ENCODE results near the gene COL4A5. TPM values are rescaled to one million over a fixed set of nuclear protein-coding genes. Genes with fewer than 3 reads are reported as not detected.
"Not testable (repeated sequence)": the region's sequence is repeated elsewhere in the genome, so short reads cannot be mapped to it uniquely, and the experiment has no call there.

The COL4A5 gene
- total RNA-seq (2021) (0.60 and 0.96 TPM in 2 replicates), Bru-seq, nascent RNA (percentile 26 among the genes with signal in this experiment), BruChase-seq, experiment 1, labeled RNA remaining after a 2-hour chase (percentile 29 among the genes with signal in this experiment), BruChase-seq, experiment 2, labeled RNA remaining after a 6-hour chase (percentile 26 among the genes with signal in this experiment)
- long read RNA-seq, partial matches to known transcripts, result 0 of 1 reads
- long read RNA-seq, other reads (novel, unspliced or antisense), result 0 of 1 reads

DNA sequence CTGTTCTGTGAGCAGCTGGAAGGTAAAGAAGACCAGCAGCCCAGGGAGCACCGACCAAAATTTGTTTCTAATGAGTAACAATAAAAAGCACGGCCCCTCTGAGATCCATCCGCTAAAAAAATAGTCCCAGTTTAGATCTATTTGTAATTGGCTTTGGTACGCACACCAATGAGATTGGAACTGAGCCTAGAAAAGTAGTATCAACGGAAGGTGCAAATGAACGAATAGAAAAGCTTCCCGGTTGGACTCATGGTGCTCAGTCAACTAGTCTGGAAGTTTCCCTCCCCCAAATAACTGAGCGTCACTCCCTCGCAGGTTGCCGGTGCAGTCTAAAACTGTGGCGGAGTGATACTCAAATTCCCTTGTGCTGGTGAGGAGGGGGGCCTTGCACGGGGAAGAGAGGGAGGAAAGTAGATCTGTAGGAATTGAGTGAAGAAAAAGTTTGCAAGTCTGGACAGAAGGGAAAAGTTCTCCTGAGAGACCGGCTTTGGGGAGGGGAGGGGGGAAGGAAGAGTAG is at the start of gene COL4A5:
Gene COL4A5, plus strand, starts transcription at position 413 of the 517 bp plus-strand sequence. CDS start 288 bp downstream, outside the sequence.
- Histone ChIP-seq H3K4me1 (ENCODE audit: insufficient read depth, low read length, poor library complexity, severe bottlenecking) (no peaks in the 10 kb centered on the region), H3K9me3 (ENCODE audit: low read depth, low read length, poor library complexity, severe bottlenecking) (no peaks in the 10 kb centered on the region), H3K27ac (ENCODE audit: low read depth, low read length, poor library complexity, severe bottlenecking) (no peak within 1 kb of the TSS), H3K27me3 (replicated peaks; ENCODE audit: insufficient read depth, low read depth, low read length, poor library complexity) (peaks cover 59% of the 10 kb centered on the region), H3K4me3 (ENCODE audit: low read depth, low read length, poor library complexity, severe bottlenecking) (peak within 1 kb of the TSS; percentile 33), H3K36me3 (ENCODE audit: insufficient read depth, low read length, poor library complexity, severe bottlenecking) (no peaks in the 10 kb centered on the region)
- TF ChIP-seq, protein P1, sequence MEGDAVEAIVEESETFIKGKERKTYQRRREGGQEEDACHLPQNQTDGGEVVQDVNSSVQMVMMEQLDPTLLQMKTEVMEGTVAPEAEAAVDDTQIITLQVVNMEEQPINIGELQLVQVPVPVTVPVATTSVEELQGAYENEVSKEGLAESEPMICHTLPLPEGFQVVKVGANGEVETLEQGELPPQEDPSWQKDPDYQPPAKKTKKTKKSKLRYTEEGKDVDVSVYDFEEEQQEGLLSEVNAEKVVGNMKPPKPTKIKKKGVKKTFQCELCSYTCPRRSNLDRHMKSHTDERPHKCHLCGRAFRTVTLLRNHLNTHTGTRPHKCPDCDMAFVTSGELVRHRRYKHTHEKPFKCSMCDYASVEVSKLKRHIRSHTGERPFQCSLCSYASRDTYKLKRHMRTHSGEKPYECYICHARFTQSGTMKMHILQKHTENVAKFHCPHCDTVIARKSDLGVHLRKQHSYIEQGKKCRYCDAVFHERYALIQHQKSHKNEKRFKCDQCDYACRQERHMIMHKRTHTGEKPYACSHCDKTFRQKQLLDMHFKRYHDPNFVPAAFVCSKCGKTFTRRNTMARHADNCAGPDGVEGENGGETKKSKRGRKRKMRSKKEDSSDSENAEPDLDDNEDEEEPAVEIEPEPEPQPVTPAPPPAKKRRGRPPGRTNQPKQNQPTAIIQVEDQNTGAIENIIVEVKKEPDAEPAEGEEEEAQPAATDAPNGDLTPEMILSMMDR (conservative IDR thresholded peaks at IDR 0.05; ENCODE audit: low read depth, low read length), result no peak
- peak; percentile 33 for TF ChIP-seq EZH2 (IDR thresholded peaks at IDR 0.05; ENCODE audit: borderline replicate concordance, low read depth, low read length, poor library complexity, severe bottlenecking)
- ChIA-PET CTCF (no interaction called here), POLR2A (ENCODE audit: low non-redundant PET) (no interaction called here)
- BruUV-seq (replicated peaks), result no TSS peak
- intact Hi-C loops (cut with micrococcal nuclease; ENCODE audit: unreplicated experiment), result no loop called here
- DNase-seq (ENCODE audit: low spot score), result peak; percentile 67

DNA sequence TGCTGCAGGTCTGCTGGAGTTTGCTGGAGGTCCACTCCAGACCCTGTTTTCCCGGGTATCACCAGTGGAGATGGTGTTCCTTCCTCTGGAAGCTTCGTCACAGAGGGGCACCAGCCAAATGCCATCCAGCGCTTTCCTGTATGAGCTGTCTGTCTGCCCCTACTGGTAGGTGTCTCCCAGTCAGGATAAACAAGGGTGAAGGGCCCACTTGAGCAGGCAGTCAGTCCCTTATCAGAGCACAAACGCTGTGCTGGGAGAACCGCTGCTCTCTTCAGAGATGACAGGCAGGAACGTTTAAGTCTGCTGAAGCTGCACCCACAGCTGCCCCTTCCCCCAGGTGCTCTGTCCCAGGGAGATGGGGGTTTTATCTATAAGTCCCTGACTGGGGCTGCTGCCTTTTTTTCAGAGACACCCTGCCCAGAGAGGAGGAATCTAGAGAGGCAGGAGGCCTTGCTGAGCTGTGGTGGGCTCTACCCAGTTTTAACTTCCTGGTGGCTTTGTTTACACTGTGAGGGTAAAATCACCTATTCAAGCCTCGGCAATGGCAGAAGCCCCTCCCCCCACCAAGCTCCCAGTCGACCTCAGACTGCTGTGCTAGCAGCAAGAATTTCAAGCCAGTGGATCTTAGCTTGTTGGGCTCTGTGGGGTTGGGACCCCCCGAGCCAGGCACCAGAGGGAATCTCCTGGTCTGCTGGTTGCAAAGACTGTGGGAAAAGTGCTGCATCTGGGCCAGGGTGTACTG is 48.5 kb upstream of the COL4A5 start:
- H3K4me3 ChIP-seq (ENCODE audit: low read depth, low read length, poor library complexity, severe bottlenecking); BruUV-seq (replicated peaks); intact Hi-C loops (cut with micrococcal nuclease; ENCODE audit: unreplicated experiment); H3K9me3 ChIP-seq (ENCODE audit: low read depth, low read length, poor library complexity, severe bottlenecking); DNase-seq (ENCODE audit: low spot score); H3K27ac ChIP-seq (ENCODE audit: low read depth, low read length, poor library complexity, severe bottlenecking); H3K36me3 ChIP-seq (ENCODE audit: insufficient read depth, low read length, poor library complexity, severe bottlenecking); H3K27me3 ChIP-seq (replicated peaks; ENCODE audit: insufficient read depth, low read depth, low read length, poor library complexity); POLR2A ChIA-PET (ENCODE audit: low non-redundant PET); CTCF ChIA-PET; H3K4me1 ChIP-seq (ENCODE audit: insufficient read depth, low read length, poor library complexity, severe bottlenecking): not testable (repeated sequence)

DNA sequence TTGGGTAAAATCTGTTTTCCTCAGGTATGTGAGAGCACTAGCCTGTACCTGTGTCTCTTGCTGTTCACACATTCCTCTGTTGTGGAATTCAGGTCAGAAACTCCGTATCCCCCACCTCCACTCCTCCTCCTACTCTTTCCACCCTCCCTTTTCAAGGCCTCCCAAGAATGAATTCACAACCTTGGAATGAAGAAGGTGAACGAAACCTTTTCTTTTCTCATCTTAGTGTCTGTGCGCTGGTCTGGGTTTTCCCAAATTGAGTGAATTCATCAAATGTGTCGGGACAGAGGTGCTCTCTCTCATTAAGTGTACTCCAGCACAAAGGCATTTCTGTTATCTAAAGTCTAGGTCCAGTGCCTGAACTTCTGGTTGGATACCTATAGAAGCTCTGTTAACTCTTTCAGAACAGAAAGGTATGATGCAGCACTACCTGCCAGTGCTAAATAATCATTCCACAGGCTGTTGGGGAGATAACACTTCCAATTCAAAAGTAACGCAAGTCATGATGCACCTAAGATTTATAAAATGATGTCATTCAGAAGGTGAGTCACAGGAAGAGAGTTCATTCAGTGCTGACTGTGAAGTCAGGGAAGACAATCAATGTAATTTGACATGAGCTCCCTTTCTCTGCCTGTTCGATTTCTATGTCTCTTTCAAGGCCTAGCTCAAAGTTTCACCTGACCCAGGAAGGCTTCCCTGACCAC is 43.3 kb upstream of the COL4A5 start:
- DNase-seq (ENCODE audit: low spot score), result no peak
- Histone ChIP-seq H3K4me3 (ENCODE audit: low read depth, low read length, poor library complexity, severe bottlenecking) (no peak overlapping the region), H3K4me1 (ENCODE audit: insufficient read depth, low read length, poor library complexity, severe bottlenecking) (no peaks in the 10 kb centered on the region), H3K27me3 (replicated peaks; ENCODE audit: insufficient read depth, low read depth, low read length, poor library complexity) (peaks cover 19% of the 10 kb centered on the region), H3K9me3 (ENCODE audit: low read depth, low read length, poor library complexity, severe bottlenecking) (no peaks in the 10 kb centered on the region), H3K27ac (ENCODE audit: low read depth, low read length, poor library complexity, severe bottlenecking) (no peak overlapping the region), H3K36me3 (ENCODE audit: insufficient read depth, low read length, poor library complexity, severe bottlenecking) (no peaks in the 10 kb centered on the region)
- POLR2A ChIA-PET (ENCODE audit: low non-redundant PET), result no interaction called here
- intact Hi-C loops (cut with micrococcal nuclease; ENCODE audit: unreplicated experiment), result no loop called here
- CTCF ChIA-PET, result no interaction called here
- no peak for TF ChIP-seq EZH2 (IDR thresholded peaks at IDR 0.05; ENCODE audit: borderline replicate concordance, low read depth, low read length, poor library complexity, severe bottlenecking)
- TF ChIP-seq, protein P1 (conservative IDR thresholded peaks at IDR 0.05; ENCODE audit: low read depth, low read length), result no peak
- BruUV-seq (replicated peaks), result no TSS peak
